Stimulated activated naive B cell treated with anti-CD40 and anti-IgM and Interleukin-4, amounts not matched to agents 10 μg/mL and 1 μg/mL and 100 μg/mL, for 72 hours (primary cell): ENCODE results near the gene SORBS2.

Experiments used
- ATAC-seq, 2 donors: fragments of 150-1000 bp; cut with Tn5 transposase; replicated peaks; 2 replicates each; pipeline ENCODE4 v1.10.0; 2021; ENCODE audit warnings: moderate library complexity in 1 of 2
- DNase-seq: peaks from one replicate; pipeline ENCODE4 v3.0.0; 2021
- H3K27ac Mint-ChIP-seq: one replicate; pipeline ENCODE4 v1.8.0; 2022; ENCODE audit warnings: mild to moderate bottlenecking, mixed read lengths
- H3K27me3 Mint-ChIP-seq, 2 donors: one replicate each; pipeline ENCODE4 v1.8.0; 2022; ENCODE audit warnings: mixed read lengths in 2 of 2
- H3K36me3 Mint-ChIP-seq, 2 donors: one replicate each; pipeline ENCODE4 v1.8.0; 2022; ENCODE audit warnings: mixed read lengths in 2 of 2, mild to moderate bottlenecking in 1 of 2
- H3K4me1 Mint-ChIP-seq, 2 donors: one replicate each; pipeline ENCODE4 v1.8.0; 2022; ENCODE audit warnings: mixed read lengths in 2 of 2, mild to moderate bottlenecking in 1 of 2
- H3K4me3 Mint-ChIP-seq, 2 donors: one replicate each; pipeline ENCODE4 v1.8.0; 2022; ENCODE audit warnings: mild to moderate bottlenecking in 2 of 2, mixed read lengths in 2 of 2, moderate library complexity in 1 of 2
- H3K9me3 Mint-ChIP-seq, 2 donors: one replicate each; pipeline ENCODE4 v1.8.0; 2022; ENCODE audit warnings: mixed read lengths in 2 of 2, mild to moderate bottlenecking in 1 of 2

Gene SORBS2

GRCh38 chr4:185826381-185826780 is 14.4 kb upstream of the SORBS2 start:
- no peaks in the 10 kb centered on the region for H3K4me1 Mint-ChIP-seq
- no peaks in the 10 kb centered on the region for H3K9me3 Mint-ChIP-seq
- H3K27me3 Mint-ChIP-seq: peaks cover 0 to 4% of the 10 kb centered on the region in 2 donors
- no peaks in the 10 kb centered on the region for H3K36me3 Mint-ChIP-seq
- H3K4me3 Mint-ChIP-seq: no peak overlapping the region
- no peak for ATAC-seq
- no peak for DNase-seq
- no peak overlapping the region for H3K27ac Mint-ChIP-seq

- DNase-seq: no peak
- ATAC-seq: no peak
- Mint-ChIP-seq H3K4me1 (no peaks in the 10 kb centered on the region), H3K9me3 (no peaks in the 10 kb centered on the region), H3K36me3 (no peaks in the 10 kb centered on the region), H3K27ac (no peak overlapping the region), H3K27me3 (peaks cover 0 to 4% of the 10 kb centered on the region in 2 donors), H3K4me3 (no peak overlapping the region)
Observed at GRCh38 chr4:185825737-185826136, 13.7 kb upstream of the SORBS2 start.

- no peaks in the 10 kb centered on the region for H3K36me3 Mint-ChIP-seq
- H3K4me3 Mint-ChIP-seq: no peak overlapping the region
- ATAC-seq: no peak
- no peaks in the 10 kb centered on the region for H3K9me3 Mint-ChIP-seq
- H3K4me1 Mint-ChIP-seq: no peaks in the 10 kb centered on the region
- no peak for DNase-seq
- H3K27me3 Mint-ChIP-seq: peaks cover 0 to 4% of the 10 kb centered on the region in 2 donors
- H3K27ac Mint-ChIP-seq: no peak overlapping the region
Observed at GRCh38 chr4:185822791-185823190, 10.8 kb upstream of the SORBS2 start.

- Mint-ChIP-seq H3K27me3 (peaks cover 0 to 4% of the 10 kb centered on the region in 2 donors), H3K4me1 (no peaks in the 10 kb centered on the region), H3K9me3 (no peaks in the 10 kb centered on the region), H3K4me3 (no peak overlapping the region), H3K27ac (no peak overlapping the region), H3K36me3 (no peaks in the 10 kb centered on the region)
- ATAC-seq: no peak
- no peak for DNase-seq
Observed at GRCh38 chr4:185821029-185821419, 9.0 kb upstream of the SORBS2 start.

GRCh38 chr4:185820146-185821028 is 8.4 kb upstream of the SORBS2 start:
- H3K4me3 Mint-ChIP-seq: no peak overlapping the region

GRCh38 chr4:185819144-185819543 is 7.2 kb upstream of the SORBS2 start:
- Mint-ChIP-seq H3K4me3 (no peak overlapping the region), H3K9me3 (no peaks in the 10 kb centered on the region), H3K27ac (no peak overlapping the region), H3K36me3 (no peaks in the 10 kb centered on the region), H3K4me1 (no peaks in the 10 kb centered on the region), H3K27me3 (peaks cover 0 to 8% of the 10 kb centered on the region in 2 donors)
- ATAC-seq (no peak), DNase-seq (no peak)

More at GRCh38 chr4:185820146-185821028, 8.4 kb upstream of the SORBS2 start:
- ATAC-seq (no peak), DNase-seq (no peak)
- Mint-ChIP-seq H3K4me1 (no peaks in the 10 kb centered on the region), H3K27me3 (peaks cover 0 to 4% of the 10 kb centered on the region in 2 donors), H3K27ac (no peak overlapping the region), H3K9me3 (no peaks in the 10 kb centered on the region), H3K36me3 (no peaks in the 10 kb centered on the region)

- Mint-ChIP-seq H3K36me3 (no peaks in the 10 kb centered on the region), H3K27me3 (peaks cover 0 to 13% of the 10 kb centered on the region in 2 donors), H3K4me1 (peaks cover under 1 to 2% of the 10 kb centered on the region in 2 donors), H3K4me3 (no peak overlapping the region), H3K27ac (no peak overlapping the region), H3K9me3 (no peaks in the 10 kb centered on the region)
- DNase-seq: no peak
- ATAC-seq: no peak
Observed at GRCh38 chr4:185817403-185817818, 5.4 kb upstream of the SORBS2 start.

GRCh38 chr4:185813133-185813532 is 1.1 kb upstream of the SORBS2 start:
- Mint-ChIP-seq H3K4me3 (no peak overlapping the region), H3K27me3 (peaks cover 0 to 16% of the 10 kb centered on the region in 2 donors), H3K36me3 (no peaks in the 10 kb centered on the region), H3K4me1 (peaks cover 7 to 13% of the 10 kb centered on the region in 2 donors), H3K9me3 (no peaks in the 10 kb centered on the region), H3K27ac (no peak overlapping the region)
- DNase-seq (no peak), ATAC-seq (no peak)

- no peaks in the 10 kb centered on the region for H3K9me3 Mint-ChIP-seq
- peaks cover 7 to 13% of the 10 kb centered on the region in 2 donors for H3K4me1 Mint-ChIP-seq
- peak overlapping the region in 1 of 2 donors; percentile 58 for H3K4me3 Mint-ChIP-seq
- no peaks in the 10 kb centered on the region for H3K36me3 Mint-ChIP-seq
- DNase-seq (no peak), ATAC-seq (no peak)
- peaks cover 0 to 16% of the 10 kb centered on the region in 2 donors for H3K27me3 Mint-ChIP-seq
- H3K27ac Mint-ChIP-seq: no peak overlapping the region
Observed at GRCh38 chr4:185810746-185811508, 1.1 kb downstream of the SORBS2 start.

GRCh38 chr4:185809533-185810071 is 2.4 kb downstream of the SORBS2 start:
- no peak for ATAC-seq
- Mint-ChIP-seq H3K27ac (no peak overlapping the region), H3K36me3 (no peaks in the 10 kb centered on the region), H3K4me1 (peaks cover 7 to 13% of the 10 kb centered on the region in 2 donors), H3K9me3 (no peaks in the 10 kb centered on the region), H3K27me3 (peaks cover 0 to 13% of the 10 kb centered on the region in 2 donors), H3K4me3 (no peak overlapping the region)
- DNase-seq: no peak

GRCh38 chr4:185809121-185809520 is 2.9 kb downstream of the SORBS2 start:
- no peak overlapping the region for H3K4me3 Mint-ChIP-seq
- peaks cover 7 to 13% of the 10 kb centered on the region in 2 donors for H3K4me1 Mint-ChIP-seq
- H3K27ac Mint-ChIP-seq: no peak overlapping the region
- no peaks in the 10 kb centered on the region for H3K36me3 Mint-ChIP-seq
- peaks cover 0 to 12% of the 10 kb centered on the region in 2 donors for H3K27me3 Mint-ChIP-seq
- H3K9me3 Mint-ChIP-seq: no peaks in the 10 kb centered on the region
- no peak for ATAC-seq
- no peak for DNase-seq

GRCh38 chr4:185805979-185806378 is 6.0 kb downstream of the SORBS2 start:
- ATAC-seq: no peak
- H3K4me1 Mint-ChIP-seq: no peaks in the 10 kb centered on the region
- peaks cover 0 to 1% of the 10 kb centered on the region in 2 donors for H3K9me3 Mint-ChIP-seq
- H3K36me3 Mint-ChIP-seq: no peaks in the 10 kb centered on the region
- no peak for DNase-seq
- H3K4me3 Mint-ChIP-seq: no peak overlapping the region
- no peak overlapping the region for H3K27ac Mint-ChIP-seq
- peaks cover 0 to 6% of the 10 kb centered on the region in 2 donors for H3K27me3 Mint-ChIP-seq

GRCh38 chr4:185805262-185805802 is 6.7 kb downstream of the SORBS2 start:
- no peak overlapping the region for H3K4me3 Mint-ChIP-seq
- no peak for ATAC-seq
- H3K27ac Mint-ChIP-seq: no peak overlapping the region
- no peak for DNase-seq
- peaks cover 0 to 1% of the 10 kb centered on the region in 2 donors for H3K9me3 Mint-ChIP-seq
- no peaks in the 10 kb centered on the region for H3K36me3 Mint-ChIP-seq
- H3K27me3 Mint-ChIP-seq: peaks cover 0 to 6% of the 10 kb centered on the region in 2 donors
- no peaks in the 10 kb centered on the region for H3K4me1 Mint-ChIP-seq

- Mint-ChIP-seq H3K36me3 (no peaks in the 10 kb centered on the region), H3K4me3 (no peak overlapping the region), H3K9me3 (peaks cover 0 to 1% of the 10 kb centered on the region in 2 donors), H3K4me1 (no peaks in the 10 kb centered on the region), H3K27ac (no peak overlapping the region), H3K27me3 (no peaks in the 10 kb centered on the region)
- DNase-seq (no peak), ATAC-seq (no peak)
Observed at GRCh38 chr4:185803022-185803421, 9.0 kb downstream of the SORBS2 start.
